H1 (cell line): ENCODE data around the gene MEIOB. TPM values are rescaled to one million over a fixed set of nuclear protein-coding genes. Genes with fewer than 3 reads are reported as not detected.

ENCODE experiments used
- CTCF ChIA-PET: fragments of 300-600 bp; sonication (Branson Sonifier 250); formaldehyde crosslinking; loops from one replicate; lab custom pipeline; 2021; ENCODE audit not compliant: partially characterized antibody; lab: Charles Lee
- POLR2A ChIA-PET: fragments of 300-600 bp; sonication (Branson Sonifier 250); formaldehyde crosslinking; loops from one replicate; lab custom pipeline; 2021; ENCODE audit warnings: inconsistent platforms; ENCODE audit not compliant: partially characterized antibody; lab: Charles Lee
- DNase-seq, 2 experiments: peaks; one replicate each; pipeline versions ENCODE4 v3.0.0 to v3.0.0-alpha.2; 2010 to 2022; ENCODE audit warnings: low spot score in 2 of 2, low read depth in 1 of 2, mixed read lengths in 1 of 2
- FAIRE-seq: peaks from 2 replicates; lab custom pipeline; 2011; peaks lifted over from hg19 to GRCh38; lab: Jason Lieb, UNC
- H2AFZ ChIP-seq: 2 replicates; pipeline ENCODE4 v1.8.1; 2012; ENCODE audit warnings: low read length, inconsistent platforms
- H2AK5ac ChIP-seq: 2 replicates; pipeline ENCODE4 v1.6.1; 2013; ENCODE audit warnings: low read depth, low read length
- H2BK120ac ChIP-seq: replicated peaks from 2 replicates; pipeline ENCODE3; 2013; ENCODE audit warnings: low read depth, low read length, inconsistent platforms
- H2BK12ac ChIP-seq: 2 replicates; pipeline ENCODE4 v1.6.1; 2013; ENCODE audit warnings: low read depth, low read length
- H2BK15ac ChIP-seq: 2 replicates; pipeline ENCODE4 v1.6.1; 2013; ENCODE audit warnings: low read length
- H2BK20ac ChIP-seq: 2 replicates; pipeline ENCODE4 v1.6.1; 2013; ENCODE audit warnings: low read length
- H2BK5ac ChIP-seq: 2 replicates; pipeline ENCODE4 v1.6.1; 2013; ENCODE audit warnings: low read depth, low read length
- H3K14ac ChIP-seq: 2 replicates; pipeline ENCODE4 v1.6.1; 2013; ENCODE audit warnings: inconsistent platforms; ENCODE audit not compliant: insufficient read length
- H3K18ac ChIP-seq: 2 replicates; pipeline ENCODE4 v1.6.1; 2013; ENCODE audit warnings: low read length; ENCODE audit errors: extremely low read depth
- H3K23ac ChIP-seq: 2 replicates; pipeline ENCODE4 v1.6.1; 2013; ENCODE audit warnings: inconsistent platforms; ENCODE audit not compliant: insufficient read length
- H3K23me2 ChIP-seq: 2 replicates; pipeline ENCODE4 v1.6.1; 2013; ENCODE audit warnings: low read depth, low read length
- H3K27ac ChIP-seq: 2 replicates; pipeline ENCODE4 v1.6.1; 2011; ENCODE audit warnings: low read depth, low read length, inconsistent platforms
- H3K27me3 ChIP-seq, 4 experiments: replicated peaks in 1 of 4; 1 replicate in 1 of 4; 2 replicates in 3 of 4; pipeline versions ENCODE4 v1.6.1 to v1.8.1; 2011 to 2013; ENCODE audit warnings: low read length in 3 of 4, mild to moderate bottlenecking in 3 of 4, inconsistent platforms in 2 of 4, mixed read lengths in 2 of 4, moderate library complexity in 1 of 4; ENCODE audit not compliant: control insufficient read depth in 3 of 4, insufficient read depth in 3 of 4; ENCODE audit errors: extremely low read depth in 1 of 4
- H3K36me3 ChIP-seq, 4 experiments: 2 replicates each; pipeline versions ENCODE4 v1.6.1 to v1.8.1; 2011 to 2013; ENCODE audit warnings: mild to moderate bottlenecking in 4 of 4, low read length in 3 of 4, moderate library complexity in 2 of 4, control low read depth in 1 of 4, inconsistent platforms in 1 of 4; ENCODE audit not compliant: insufficient read depth in 4 of 4, control insufficient read depth in 2 of 4
- H3K4ac ChIP-seq: replicated peaks from 2 replicates; pipeline ENCODE3; 2013; ENCODE audit warnings: low read length, low read depth, mixed read lengths, inconsistent platforms; ENCODE audit not compliant: insufficient read length
- H3K4me1 ChIP-seq, 4 experiments: replicated peaks in 1 of 4; 1 replicate in 1 of 4; 2 replicates in 3 of 4; pipeline versions ENCODE4 v1.6.1 to v1.8.1; 2011 to 2013; ENCODE audit warnings: low read length in 3 of 4, inconsistent platforms in 2 of 4, mixed read lengths in 1 of 4; ENCODE audit not compliant: insufficient read depth in 4 of 4, control insufficient read depth in 3 of 4
- H3K4me2 ChIP-seq, 2 experiments: 2 replicates each; pipeline versions ENCODE4 v1.6.1 to v1.8.1; 2011 to 2013; ENCODE audit warnings: low read depth in 2 of 2, low read length in 2 of 2, control low read depth in 1 of 2, inconsistent platforms in 1 of 2, mild to moderate bottlenecking in 1 of 2; ENCODE audit not compliant: insufficient read depth in 1 of 2
- H3K4me3 ChIP-seq, 4 experiments: fragments of 200-600, 300-600 bp in 1 of 4; sonication (generic), shearing (Covaris generic), sonication (Bioruptor Twin) in 1 of 4; 2 replicates each; pipeline versions ENCODE4 v1.5.1 to v1.8.1; 2011 to 2016; ENCODE audit warnings: low read length in 4 of 4, low read depth in 3 of 4, control low read depth in 2 of 4, inconsistent platforms in 2 of 4, mild to moderate bottlenecking in 2 of 4, mixed read lengths in 1 of 4, moderate library complexity in 1 of 4; ENCODE audit not compliant: insufficient read depth in 2 of 4; ENCODE audit errors: extremely low read depth in 1 of 4
- H3K56ac ChIP-seq: replicated peaks from 2 replicates; pipeline ENCODE3; 2013; ENCODE audit warnings: low read depth, mild to moderate bottlenecking, mixed read lengths, low read length, inconsistent platforms; ENCODE audit not compliant: insufficient read length
- H3K79me1 ChIP-seq: 2 replicates; pipeline ENCODE4 v1.6.1; 2013; ENCODE audit warnings: low read depth, low read length, control low read depth
- H3K79me2 ChIP-seq, 2 experiments: 2 replicates each; pipeline versions ENCODE4 v1.6.1 to v1.8.1; 2012 to 2013; ENCODE audit warnings: low read length in 2 of 2, mild to moderate bottlenecking in 2 of 2, inconsistent platforms in 1 of 2; ENCODE audit not compliant: insufficient read depth in 2 of 2, control insufficient read depth in 1 of 2
- H3K9ac ChIP-seq, 4 experiments: replicated peaks in 1 of 4; 1 replicate in 1 of 4; 2 replicates in 3 of 4; pipeline versions ENCODE4 v1.6.1 to v1.8.1; 2011 to 2013; ENCODE audit warnings: low read depth in 3 of 4, low read length in 3 of 4, control low read depth in 2 of 4, mild to moderate bottlenecking in 2 of 4, moderate library complexity in 2 of 4, inconsistent platforms in 1 of 4; ENCODE audit errors: extremely low read depth in 1 of 4
- H3K9me3 ChIP-seq, 2 experiments: 2 replicates each; pipeline versions ENCODE4 v1.6.1 to v1.8.1; 2012 to 2013; ENCODE audit warnings: mild to moderate bottlenecking in 2 of 2, moderate library complexity in 2 of 2, control low read depth in 1 of 2, inconsistent platforms in 1 of 2, low read depth in 1 of 2, low read length in 1 of 2, mixed read lengths in 1 of 2; ENCODE audit not compliant: insufficient read depth in 2 of 2
- H4K20me1 ChIP-seq, 2 experiments: replicated peaks in 1 of 2; 2 replicates each; pipeline versions ENCODE3 to v1.8.1; 2011 to 2013; ENCODE audit warnings: inconsistent platforms in 2 of 2, low read length in 2 of 2, mild to moderate bottlenecking in 1 of 2; ENCODE audit not compliant: insufficient read depth in 2 of 2, control insufficient read depth in 1 of 2
- H4K5ac ChIP-seq: 2 replicates; pipeline ENCODE4 v1.6.1; 2013; ENCODE audit warnings: low read length, low read depth, mixed read lengths, inconsistent platforms; ENCODE audit not compliant: insufficient read length
- H4K8ac ChIP-seq: 2 replicates; pipeline ENCODE4 v1.8.0; 2013; ENCODE audit warnings: mild to moderate bottlenecking, moderate library complexity, low read length, inconsistent platforms; ENCODE audit not compliant: insufficient read depth; ENCODE audit errors: extremely low read depth
- H4K91ac ChIP-seq: replicated peaks from 2 replicates; pipeline ENCODE3; 2013; ENCODE audit warnings: low read length, mixed read lengths, inconsistent platforms; ENCODE audit not compliant: insufficient read length
- ASH2L ChIP-seq: fragments of 200-600, 300-600 bp; sonication (generic); IDR thresholded peaks from one replicate; pipeline ENCODE4 v1.7.1; 2017; ENCODE audit warnings: low read length
- RAD21 ChIP-seq, 2 experiments: IDR thresholded peaks in 1 of 2; conservative IDR thresholded peaks in 1 of 2; 2 replicates each; pipeline ENCODE4 v1.6.1; 2011; ENCODE audit warnings: low read depth in 2 of 2, low read length in 2 of 2, improper control_type of control experiment in 1 of 2, inconsistent platforms in 1 of 2, mild to moderate bottlenecking in 1 of 2, moderate library complexity in 1 of 2
- RNF2 ChIP-seq: fragments of 200-900, 300-1000 bp; sonication (generic); IDR thresholded peaks from 2 replicates; pipeline ENCODE4 v1.7.1; 2016; ENCODE audit warnings: borderline replicate concordance, low read depth, mild to moderate bottlenecking, antibody characterized with exemption, low read length; ENCODE audit not compliant: poor library complexity, severe bottlenecking; ENCODE audit errors: missing control alignments
- WGBS, 2 experiments: shearing (Covaris generic) in 1 of 2; methylation state at CpG; one replicate each; pipeline versions ENCODE4 v1.1.6 to v1.1.7; 2013 to 2015; ENCODE audit warnings: low lambda C conversion rate in 2 of 2, mixed read lengths in 2 of 2, inconsistent platforms in 1 of 2, low coverage in 1 of 2, missing lambda C conversion rate in 1 of 2; ENCODE audit not compliant: insufficient replicate concordance in 2 of 2, insufficient coverage in 1 of 2, insufficient read length in 1 of 2; ENCODE audit errors: extremely low coverage in 1 of 2, missing lambda C conversion rate in 1 of 2; 5-methylcytosine and 5-hydroxymethylcytosine counted together
- polyA plus RNA-seq, 7 experiments: library from polyadenylated mRNA; depleted of rRNA in 3 of 7; stranded (reverse) in 5 of 7; unstranded in 2 of 7; fragments of >200 nt in 5 of 7; fragments of 200-250 nt in 2 of 7; gene quantifications; 1 replicate in 5 of 7; 2 replicates in 1 of 7; 4 replicates in 1 of 7; pipeline versions ENCODE4 v1.2.1 to v1.2.3, GENCODE V29; 2011 to 2013; ENCODE audit warnings: missing spikeins in 2 of 7, mixed read lengths in 2 of 7
- total RNA-seq: library from RNA; stranded (reverse); fragmentation: NEBNext Ultra II Directional; extraction: Animal tissue kit (Norgen Biotek cat#: 25700); gene quantifications from 2 replicates; pipeline ENCODE4 v1.2.1, GENCODE V29; 2021

The MEIOB gene
- total and polyA plus RNA-seq, 2 of the 8 experiments (the other 6 are each of a cell fraction or from before 2014, with no cell fraction given), result 0.63 to 1.1 TPM

DNA sequence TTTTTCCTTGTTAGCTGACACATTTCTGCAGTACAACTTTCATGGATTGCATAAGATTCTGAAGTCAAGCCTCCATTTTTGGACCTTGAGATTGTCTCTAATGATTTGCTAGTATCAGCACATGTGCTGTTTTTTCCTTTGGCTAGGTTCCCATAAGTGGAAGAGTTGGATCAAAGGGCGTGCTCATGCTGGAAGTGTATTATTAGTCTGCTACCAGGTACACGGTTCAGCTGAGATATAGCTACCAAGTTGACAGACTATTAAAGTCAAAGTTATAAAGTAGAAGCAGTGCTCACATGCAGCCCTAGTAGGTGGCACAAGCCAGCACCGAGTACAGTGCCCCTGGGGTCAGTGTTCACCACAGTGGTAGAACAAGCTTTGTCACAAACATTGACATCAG, 41.8 kb downstream of the MEIOB start:
- DNase-seq, result no peak
- H3K27me3 ChIP-seq, result peaks cover 0 to 3% (median 0%) of the 10 kb centered on the region in 4 experiments; a peak in 4 of 7 replicates
- H3K79me2 ChIP-seq, result peaks cover 0 to 20% of the 10 kb centered on the region in 2 experiments; a peak in 2 of 4 replicates
- no peak overlapping the region for H2AK5ac ChIP-seq
- peaks cover 3% of the 10 kb centered on the region; the same call in 1 of the 2 replicates for H3K23me2 ChIP-seq
- no peak overlapping the region for H3K18ac ChIP-seq
- H2AFZ ChIP-seq, result no peak overlapping the region
- no peak overlapping the region for H3K4me2 ChIP-seq
- FAIRE-seq, result no peak
- no peak overlapping the region for H3K23ac ChIP-seq
- ChIA-PET POLR2A (interaction anchor here (1.4 kb wide), 1 partner anchor 134 kb away, joined by 5 read pairs; the partner anchor contains the start of gene RPS2), CTCF (interaction anchor here (1.6 kb wide), 1 partner anchor 122 kb away, joined by 3 read pairs; no protein-coding TSS in a partner anchor)
- no peak for TF ChIP-seq ASH2L
- TF ChIP-seq RNF2, result no peak
- no peak for TF ChIP-seq RAD21 (IDR thresholded peaks at IDR 0.05 in 1 of 2, conservative IDR thresholded peaks at IDR 0.05 in 1 of 2; ENCODE audit: low read depth in 2 of 2, low read length in 2 of 2)
- H4K8ac ChIP-seq, result no peak overlapping the region
- H2BK120ac ChIP-seq, result no peak overlapping the region
- H4K20me1 ChIP-seq, result peaks cover 0 to 5% of the 10 kb centered on the region in 2 experiments
- H3K4ac ChIP-seq, result no peak overlapping the region
- no peak overlapping the region for H2BK12ac ChIP-seq
- H2BK20ac ChIP-seq, result no peak overlapping the region
- H3K4me1 ChIP-seq, result peaks cover 0 to 10% (median 3%) of the 10 kb centered on the region in 4 experiments; a peak in 5 of 7 replicates
- 93% methylated on average over 3 of the region's 3 CpGs; no CpG with 5 or more reads in 1 of the 2 experiments for WGBS, 2 experiments
- H3K4me3 ChIP-seq, result no peak overlapping the region
- H2BK5ac ChIP-seq, result no peak overlapping the region
- H3K36me3 ChIP-seq, result no peaks in the 10 kb centered on the region
- no peak overlapping the region for H3K9ac ChIP-seq
- no peak overlapping the region for H3K14ac ChIP-seq
- no peak overlapping the region for H4K91ac ChIP-seq
- H4K5ac ChIP-seq, result no peak overlapping the region
- no peak overlapping the region for H2BK15ac ChIP-seq
- H3K9me3 ChIP-seq, result no peaks in the 10 kb centered on the region
- no peak overlapping the region for H3K27ac ChIP-seq
- H3K56ac ChIP-seq, result no peak overlapping the region
- H3K79me1 ChIP-seq, result peaks cover 10% of the 10 kb centered on the region
